Endothelial cell of umbilical vein (primary cell): ENCODE measurements around the gene SELPLG. TPM values are rescaled to one million over a fixed set of nuclear protein-coding genes. Genes with fewer than 3 reads are reported as not detected.

Experiments used
- BruUV-seq: library from RNA; stranded (reverse); fragments of 400-500 nt; replicated peaks from 2 replicates; lab custom pipeline; 2021; lab: Mats Ljungman, UMichigan
- CTCF ChIA-PET: fragments of 300-600, 350-600 bp; sonication (Branson Sonifier 250); formaldehyde crosslinking; loops from one replicate; lab custom pipeline; 2021; ENCODE audit warnings: antibody characterized with exemption, inconsistent platforms; lab: Charles Lee
- POLR2A ChIA-PET: fragments of 300-600, 350-600 bp; sonication (Branson Sonifier 250); formaldehyde crosslinking; loops from one replicate; lab custom pipeline; 2021; ENCODE audit warnings: antibody characterized with exemption, inconsistent platforms; lab: Charles Lee
- DNase-seq: peaks from one replicate; pipeline ENCODE4 v3.0.0-alpha.2; 2011; ENCODE audit warnings: low read depth, low spot score
- FAIRE-seq: peaks from 2 replicates; lab custom pipeline; 2011; peaks lifted over from hg19 to GRCh38; lab: Jason Lieb, UNC
- H2AFZ ChIP-seq: 2 replicates; pipeline ENCODE4 v1.6.0; 2012; ENCODE audit warnings: low read depth, low read length, control low read depth, inconsistent platforms
- H3K27ac ChIP-seq: 2 replicates; pipeline ENCODE4 v1.5.1; 2011; ENCODE audit warnings: low read depth, mild to moderate bottlenecking, control low read depth, low read length, moderate library complexity; ENCODE audit not compliant: insufficient read depth
- H3K27me3 ChIP-seq, 2 experiments: 2 replicates each; pipeline versions ENCODE4 v1.6.0 to v1.6.1; 2011; ENCODE audit warnings: low read length in 2 of 2, mixed read lengths in 1 of 2; ENCODE audit not compliant: control insufficient read depth in 2 of 2, insufficient read depth in 2 of 2
- H3K36me3 ChIP-seq, 2 experiments: 2 replicates in 1 of 2; 3 replicates in 1 of 2; pipeline ENCODE4 v1.5.1; 2011; ENCODE audit warnings: low read length in 2 of 2, mild to moderate bottlenecking in 1 of 2, moderate library complexity in 1 of 2; ENCODE audit not compliant: control insufficient read depth in 2 of 2, insufficient read depth in 2 of 2; ENCODE audit errors: extremely low read depth in 1 of 2
- H3K4me1 ChIP-seq: 3 replicates; pipeline ENCODE4 v1.5.1; 2011; ENCODE audit warnings: mild to moderate bottlenecking, low read length; ENCODE audit not compliant: control insufficient read depth, insufficient read depth; ENCODE audit errors: extremely low read depth
- H3K4me2 ChIP-seq: 2 replicates; pipeline ENCODE4 v1.6.1; 2011; ENCODE audit warnings: low read length, control low read depth, mixed read lengths; ENCODE audit not compliant: insufficient read depth
- H3K4me3 ChIP-seq, 3 experiments: fragments of 200-600 bp in 1 of 3; sonication (generic), shearing (Covaris generic) in 1 of 3; replicated peaks in 1 of 3; 2 replicates each; pipeline ENCODE4 v1.5.1; 2011 to 2016; ENCODE audit warnings: control low read depth in 3 of 3, low read length in 3 of 3, mild to moderate bottlenecking in 2 of 3, inconsistent platforms in 1 of 3, low read depth in 1 of 3, moderate library complexity in 1 of 3; ENCODE audit not compliant: insufficient read depth in 1 of 3
- H3K79me2 ChIP-seq: 2 replicates; pipeline ENCODE4 v1.6.0; 2012; ENCODE audit warnings: low read length, inconsistent platforms; ENCODE audit not compliant: control insufficient read depth, insufficient read depth
- H3K9ac ChIP-seq: replicated peaks from 2 replicates; pipeline ENCODE3; 2011; ENCODE audit warnings: low read length, control low read depth; ENCODE audit not compliant: insufficient read depth; ENCODE audit errors: extremely low read depth
- H3K9me1 ChIP-seq: replicated peaks from 3 replicates; pipeline ENCODE4 v1.6.0; 2011; ENCODE audit warnings: mild to moderate bottlenecking, low read length; ENCODE audit not compliant: control insufficient read depth, insufficient read depth; ENCODE audit errors: extremely low read depth
- H3K9me3 ChIP-seq: replicated peaks from 2 replicates; pipeline ENCODE4 v1.5.1; 2012; ENCODE audit warnings: low read length, inconsistent platforms; ENCODE audit not compliant: control insufficient read depth, insufficient read depth
- H4K20me1 ChIP-seq: replicated peaks from 2 replicates; pipeline ENCODE3; 2011; ENCODE audit warnings: mild to moderate bottlenecking, low read length; ENCODE audit not compliant: control insufficient read depth, insufficient read depth; ENCODE audit errors: extremely low read depth
- EZH2 ChIP-seq: IDR thresholded peaks from 2 replicates; pipeline ENCODE4 v1.6.1; 2012; ENCODE audit warnings: borderline replicate concordance, low read depth, mild to moderate bottlenecking, moderate library complexity, low read length, inconsistent platforms; ENCODE audit not compliant: severe bottlenecking
- FOS ChIP-seq: IDR thresholded peaks from 2 replicates; pipeline ENCODE4 v1.6.1; 2011; ENCODE audit warnings: mild to moderate bottlenecking, low read length, moderate library complexity, borderline replicate concordance; ENCODE audit not compliant: insufficient read depth
- GATA2 ChIP-seq: IDR thresholded peaks from 2 replicates; pipeline ENCODE4 v1.7.0; 2011; ENCODE audit warnings: low read depth, mild to moderate bottlenecking, moderate library complexity, mixed read lengths, low read length; ENCODE audit not compliant: insufficient read length, insufficient read depth
- MAX ChIP-seq: IDR thresholded peaks from 2 replicates; pipeline ENCODE4 v1.6.1; 2011; ENCODE audit not compliant: insufficient read depth, insufficient read length
- POLR2A ChIP-seq: IDR thresholded peaks from 2 replicates; pipeline ENCODE4 v1.6.1; 2012; ENCODE audit warnings: low read depth, mild to moderate bottlenecking, control low read depth, low read length
- POLR2AphosphoS5 ChIP-seq: IDR thresholded peaks from 2 replicates; pipeline ENCODE4 v1.6.1; 2012; ENCODE audit warnings: low read depth, mild to moderate bottlenecking, control low read depth, low read length, moderate library complexity; ENCODE audit not compliant: insufficient read depth
- dilution Hi-C: fragments of 300-500 bp; cut with MboI; formaldehyde crosslinking; loops from one replicate; pipeline ENCODE4 v1.15.0; 2019; ENCODE audit warnings: low sequenced_read_pairs; ENCODE audit not compliant: extremely low pct_ligation_motif_present
- intact Hi-C: fragments of 100-400 bp; cut with micrococcal nuclease; formaldehyde crosslinking; loops from one replicate; pipeline ENCODE4 v1.10.0; 2022
- polyA plus RNA-seq, 4 experiments: library from polyadenylated mRNA; depleted of rRNA in 3 of 4; stranded (reverse) in 3 of 4; unstranded in 1 of 4; fragments of >200 nt; gene quantifications; 2 replicates each; pipeline versions ENCODE4 v1.2.1 to v1.2.3, GENCODE V29; 2011 to 2012; ENCODE audit warnings: missing spikeins in 1 of 4
- total RNA-seq: library from RNA; stranded (reverse); gene quantifications from 2 replicates; pipeline ENCODE4 v1.2.3, GENCODE V29; 2021
- TF ChIP-seq, protein P1 (sequence below), 2 donors: IDR thresholded peaks; 1 replicate in 1 of 2; 2 replicates in 1 of 2; pipeline ENCODE4 v1.5.1; 2011; ENCODE audit warnings: low read length in 2 of 2, mild to moderate bottlenecking in 2 of 2, moderate library complexity in 2 of 2, control low read depth in 1 of 2, inconsistent platforms in 1 of 2, low read depth in 1 of 2; ENCODE audit not compliant: insufficient read depth in 1 of 2; ENCODE audit errors: extremely low read depth in 1 of 2

SELPLG gene
- total and polyA plus RNA-seq, 2 donors (not counting 3 experiments of a cell fraction or from before 2014, with no cell fraction given) = 1.0 to 1.2 TPM

DNA sequence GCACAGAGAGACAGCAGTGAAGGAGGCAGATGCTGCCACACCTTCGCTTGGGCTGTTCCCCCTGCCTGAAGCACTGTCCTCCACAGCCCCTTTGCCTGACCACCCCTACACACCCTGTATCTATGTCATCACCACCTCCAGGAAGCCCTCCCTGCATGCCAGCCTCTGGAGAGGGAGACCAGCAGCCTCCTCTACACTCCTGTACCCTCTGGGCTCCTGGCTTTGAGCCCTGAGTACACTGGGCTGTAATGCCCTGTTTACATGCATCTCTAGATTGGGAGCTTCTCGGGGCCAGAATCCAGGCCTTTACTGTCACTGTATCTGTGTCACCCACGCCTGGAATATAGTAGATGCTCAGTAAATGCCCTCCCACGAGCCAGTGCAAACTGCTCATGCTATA is 30.0 kb downstream of the SELPLG start:
- Histone ChIP-seq H3K9me3 (no peaks in the 10 kb centered on the region), H2AFZ (no peak overlapping the region), H3K27me3 (no peaks in the 10 kb centered on the region), H3K9ac (no peak overlapping the region), H3K4me3 (no peak overlapping the region), H3K4me1 (no peaks in the 10 kb centered on the region), H3K27ac (no peak overlapping the region), H4K20me1 (no peaks in the 10 kb centered on the region), H3K9me1 (no peaks in the 10 kb centered on the region), H3K79me2 (no peaks in the 10 kb centered on the region), H3K36me3 (no peaks in the 10 kb centered on the region), H3K4me2 (no peak overlapping the region)
- BruUV-seq = no TSS peak
- dilution Hi-C loops (no loop called here), intact Hi-C loops (no loop called here)
- DNase-seq (no peak), FAIRE-seq (no peak)
- CTCF ChIA-PET = interaction anchor here (0.8 kb wide), 1 partner anchor 17 kb away, joined by 3 read pairs; no protein-coding TSS in a partner anchor
- TF ChIP-seq POLR2A (no peak), MAX (no peak), FOS (no peak), GATA2 (no peak), POLR2AphosphoS5 (no peak), EZH2 (no peak)
- TF ChIP-seq, protein P1, sequence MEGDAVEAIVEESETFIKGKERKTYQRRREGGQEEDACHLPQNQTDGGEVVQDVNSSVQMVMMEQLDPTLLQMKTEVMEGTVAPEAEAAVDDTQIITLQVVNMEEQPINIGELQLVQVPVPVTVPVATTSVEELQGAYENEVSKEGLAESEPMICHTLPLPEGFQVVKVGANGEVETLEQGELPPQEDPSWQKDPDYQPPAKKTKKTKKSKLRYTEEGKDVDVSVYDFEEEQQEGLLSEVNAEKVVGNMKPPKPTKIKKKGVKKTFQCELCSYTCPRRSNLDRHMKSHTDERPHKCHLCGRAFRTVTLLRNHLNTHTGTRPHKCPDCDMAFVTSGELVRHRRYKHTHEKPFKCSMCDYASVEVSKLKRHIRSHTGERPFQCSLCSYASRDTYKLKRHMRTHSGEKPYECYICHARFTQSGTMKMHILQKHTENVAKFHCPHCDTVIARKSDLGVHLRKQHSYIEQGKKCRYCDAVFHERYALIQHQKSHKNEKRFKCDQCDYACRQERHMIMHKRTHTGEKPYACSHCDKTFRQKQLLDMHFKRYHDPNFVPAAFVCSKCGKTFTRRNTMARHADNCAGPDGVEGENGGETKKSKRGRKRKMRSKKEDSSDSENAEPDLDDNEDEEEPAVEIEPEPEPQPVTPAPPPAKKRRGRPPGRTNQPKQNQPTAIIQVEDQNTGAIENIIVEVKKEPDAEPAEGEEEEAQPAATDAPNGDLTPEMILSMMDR (IDR thresholded peaks at IDR 0.05; ENCODE audit: extremely low read depth in 1 of 2, insufficient read depth in 1 of 2, low read depth in 1 of 2, low read length in 2 of 2) = no peak
- POLR2A ChIA-PET = no interaction called here
